GM18951 (cell line): ENCODE measurements around the gene ZCCHC2.

Experiments
- POLR2A ChIP-seq: IDR thresholded peaks from 4 replicates; pipeline ENCODE4 v1.6.1; 2011; ENCODE audit warnings: mild to moderate bottlenecking; ENCODE audit not compliant: insufficient read length, insufficient read depth; ENCODE audit errors: extremely low read depth
- in situ Hi-C: fragments of 300-500 bp; cut with MboI; formaldehyde crosslinking; loops from one replicate; pipeline ENCODE4 v1.12.0; 2022; ENCODE audit warnings: low sequenced_read_pairs, mixed read lengths, inconsistent platforms; ENCODE audit not compliant: unreplicated experiment

The ZCCHC2 gene

GRCh38 chr18:62522504-62523254 lies at the start of gene ZCCHC2:
TSS of gene ZCCHC2 (plus strand) at chr18:62523025. CDS start at chr18:62523425, 400 bp downstream.
- TF ChIP-seq POLR2A, result peak; percentile 86
- in situ Hi-C loops, result no loop called here

GRCh38 chr18:62479574-62479973 lies 43.3 kb upstream of the ZCCHC2 start:
- in situ Hi-C loops, result no loop called here
- TF ChIP-seq POLR2A, result no peak

- TF ChIP-seq POLR2A, result no peak
- in situ Hi-C loops, result no loop called here
These were observed 41.9 kb upstream of the ZCCHC2 start for GRCh38 chr18:62480927-62481326.

GRCh38 chr18:62484941-62485340 lies 37.9 kb upstream of the ZCCHC2 start:
- no peak for TF ChIP-seq POLR2A
- in situ Hi-C loops, result no loop called here

- in situ Hi-C loops, result no loop called here
- TF ChIP-seq POLR2A, result no peak
These were observed 37.1 kb upstream of the ZCCHC2 start for GRCh38 chr18:62485684-62486083.

GRCh38 chr18:62486290-62486964 lies 36.4 kb upstream of the ZCCHC2 start:
- TF ChIP-seq POLR2A, result no peak
- in situ Hi-C loops, result no loop called here

GRCh38 chr18:62487161-62487560 lies 35.7 kb upstream of the ZCCHC2 start:
- in situ Hi-C loops, result no loop called here
- TF ChIP-seq POLR2A, result no peak

GRCh38 chr18:62490967-62491695 lies 31.7 kb upstream of the ZCCHC2 start:
- TF ChIP-seq POLR2A, result no peak
- in situ Hi-C loops, result no loop called here

GRCh38 chr18:62493033-62493862 lies 29.6 kb upstream of the ZCCHC2 start:
- TF ChIP-seq POLR2A, result no peak
- in situ Hi-C loops, result no loop called here

GRCh38 chr18:62494764-62495163 lies 28.1 kb upstream of the ZCCHC2 start:
- no peak for TF ChIP-seq POLR2A

GRCh38 chr18:62496262-62496661 lies 26.6 kb upstream of the ZCCHC2 start:
- in situ Hi-C loops, result no loop called here
- TF ChIP-seq POLR2A, result no peak

More at GRCh38 chr18:62494764-62495163, 28.1 kb upstream of the ZCCHC2 start:
- in situ Hi-C loops, result no loop called here

- no peak for TF ChIP-seq POLR2A
- in situ Hi-C loops, result no loop called here
These were observed 25.5 kb upstream of the ZCCHC2 start for GRCh38 chr18:62497190-62497772.
